H1 (cell line): ENCODE data around the gene NQO2.

Experiments used
- ATF2 ChIP-seq: IDR thresholded peaks from 2 replicates; pipeline ENCODE4 v1.6.1; 2012; ENCODE audit warnings: low read length, inconsistent platforms
- ATF3 ChIP-seq: IDR thresholded peaks from 2 replicates; pipeline ENCODE4 v1.6.1; 2011; ENCODE audit warnings: low read depth, mild to moderate bottlenecking, low read length; ENCODE audit not compliant: insufficient read depth
- CREB1 ChIP-seq: IDR thresholded peaks from 2 replicates; pipeline ENCODE4 v1.6.1; 2012; ENCODE audit warnings: inconsistent platforms
- CTCF ChIP-seq, 3 experiments: IDR thresholded peaks; 1 replicate in 2 of 3; 2 replicates in 1 of 3; pipeline versions ENCODE4 v1.5.1 to v1.6.1; 2011; ENCODE audit warnings: low read length in 3 of 3, mild to moderate bottlenecking in 3 of 3, inconsistent platforms in 2 of 3, low read depth in 1 of 3, moderate library complexity in 1 of 3; ENCODE audit not compliant: insufficient read depth in 1 of 3; ENCODE audit errors: control extremely low read depth in 1 of 3
- EP300 ChIP-seq, 2 experiments: IDR thresholded peaks; 1 replicate in 1 of 2; 2 replicates in 1 of 2; pipeline ENCODE4 v1.6.1; 2011 to 2012; ENCODE audit warnings: low read depth in 2 of 2, low read length in 2 of 2, mild to moderate bottlenecking in 2 of 2, borderline replicate concordance in 1 of 2, inconsistent platforms in 1 of 2, moderate library complexity in 1 of 2
- EZH2 ChIP-seq: fragments of 200-600 bp; sonication (generic); IDR thresholded peaks from 2 replicates; pipeline ENCODE4 v1.7.1; 2012; ENCODE audit warnings: low read depth, mild to moderate bottlenecking, moderate library complexity, low read length, inconsistent platforms; ENCODE audit not compliant: severe bottlenecking
- HDAC6 ChIP-seq: IDR thresholded peaks from one replicate; pipeline ENCODE4 v1.7.1; 2012; ENCODE audit warnings: low read depth, mild to moderate bottlenecking, inconsistent platforms, low read length, moderate library complexity
- JUN ChIP-seq: IDR thresholded peaks from 2 replicates; pipeline ENCODE4 v1.6.1; 2011; ENCODE audit warnings: low read depth, mild to moderate bottlenecking, improper control_type of control experiment, low read length
- POLR2A ChIP-seq, 2 experiments: IDR thresholded peaks; 1 replicate in 1 of 2; 2 replicates in 1 of 2; pipeline ENCODE4 v1.6.1; 2011; ENCODE audit warnings: low read depth in 2 of 2, low read length in 2 of 2, mild to moderate bottlenecking in 2 of 2; ENCODE audit errors: control extremely low read depth in 1 of 2
- POLR2AphosphoS5 ChIP-seq: IDR thresholded peaks from 2 replicates; pipeline ENCODE4 v1.6.1; 2011; ENCODE audit warnings: low read depth, low read length
- RAD21 ChIP-seq, 2 experiments: IDR thresholded peaks in 1 of 2; conservative IDR thresholded peaks in 1 of 2; 2 replicates each; pipeline ENCODE4 v1.6.1; 2011; ENCODE audit warnings: low read depth in 2 of 2, low read length in 2 of 2, improper control_type of control experiment in 1 of 2, inconsistent platforms in 1 of 2, mild to moderate bottlenecking in 1 of 2, moderate library complexity in 1 of 2
- SP2 ChIP-seq: IDR thresholded peaks from 2 replicates; pipeline ENCODE4 v1.6.1; 2012; ENCODE audit warnings: mild to moderate bottlenecking, low read length, inconsistent platforms
- TAF7 ChIP-seq: optimal IDR thresholded peaks from 2 replicates; pipeline ENCODE3; 2011; ENCODE audit warnings: low read depth, mild to moderate bottlenecking, inconsistent platforms, low read length, moderate library complexity, borderline replicate concordance
- YY1 ChIP-seq: IDR thresholded peaks from 2 replicates; pipeline ENCODE4 v1.6.1; 2011; ENCODE audit warnings: low read depth, mild to moderate bottlenecking, low read length

- TF ChIP-seq POLR2AphosphoS5, result no peak
- TF ChIP-seq EZH2, result no peak
- TF ChIP-seq TAF7, result no peak
- no peak for TF ChIP-seq HDAC6
- no peak for TF ChIP-seq CTCF (IDR thresholded peaks at IDR 0.05; ENCODE audit: control extremely low read depth in 1 of 3, insufficient read depth in 1 of 3, low read depth in 1 of 3, low read length in 3 of 3)
- TF ChIP-seq POLR2A (IDR thresholded peaks at IDR 0.05; ENCODE audit: control extremely low read depth in 1 of 2, low read depth in 2 of 2, low read length in 2 of 2), result no peak
- no peak for TF ChIP-seq CREB1
- TF ChIP-seq JUN, result no peak
- TF ChIP-seq SP2, result no peak
- TF ChIP-seq ATF3, result no peak
- TF ChIP-seq RAD21 (IDR thresholded peaks at IDR 0.05 in 1 of 2, conservative IDR thresholded peaks at IDR 0.05 in 1 of 2; ENCODE audit: low read depth in 2 of 2, low read length in 2 of 2), result no peak
- TF ChIP-seq YY1, result no peak
- no peak for TF ChIP-seq ATF2
- no peak for TF ChIP-seq EP300 (IDR thresholded peaks at IDR 0.05; ENCODE audit: borderline replicate concordance in 1 of 2, low read depth in 2 of 2, low read length in 2 of 2)
Measured at GRCh38 chr6:2977290-2977689, 22.4 kb upstream of the NQO2 start.
